ENCODE data around the gene KCNK16. TPM values are rescaled to one million over a fixed set of nuclear protein-coding genes. Genes with fewer than 3 reads are reported as not detected.

Gene KCNK16
- total RNA-seq, 1 experiment from 2014 or later = not detected

DNA sequence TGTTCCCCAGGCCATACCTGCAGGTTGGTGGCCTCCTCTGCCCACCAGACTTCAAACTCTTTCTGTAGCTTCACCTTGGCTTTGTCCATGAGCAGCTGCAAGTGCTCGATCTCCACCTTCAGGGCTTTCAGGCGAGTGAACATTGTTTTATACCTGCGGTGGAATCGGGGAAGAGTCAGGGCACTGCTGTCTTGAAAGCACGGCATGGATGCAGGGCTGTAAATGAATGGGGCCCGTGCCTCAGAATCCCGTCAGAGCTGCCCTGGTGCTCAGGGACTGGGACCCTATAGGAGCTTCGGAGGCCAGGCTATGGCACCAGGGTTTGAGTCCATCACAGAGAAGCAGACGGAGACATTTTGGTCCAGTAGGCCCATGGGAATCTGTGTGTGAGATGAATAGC lies 37.9 kb upstream of the KCNK16 start:
- no peaks in the 10 kb centered on the region; the same call in 1 of the 2 replicates for H3K27me3 ChIP-seq (ENCODE audit: control insufficient read depth, insufficient read depth, low read length)
- no peak for TF ChIP-seq SIN3A (IDR thresholded peaks at IDR 0.05; ENCODE audit: borderline replicate concordance, insufficient read depth, low read depth, low read length)
- intact Hi-C loops (cut with micrococcal nuclease; ENCODE audit: unreplicated experiment) (loop anchor here (5.0 kb wide), 1 partner anchor 537 kb away; no protein-coding TSS in a partner anchor), in situ Hi-C loops (cut with HindIII; ENCODE audit: low pct_unique_long_range_greater_than_20kb, low sequenced_read_pairs) (no loop called here)
- ATAC-seq (no peak), DNase-seq (ENCODE audit: low read depth, low spot score) (no peak)
- no peaks in the 10 kb centered on the region for H3K4me1 ChIP-seq (ENCODE audit: control insufficient read depth, insufficient read depth, low read length)
- no peaks in the 10 kb centered on the region for H3K9me3 ChIP-seq (ENCODE audit: control insufficient read depth, insufficient read depth, low read depth, low read length)
- H3K27ac ChIP-seq (ENCODE audit: low read length) = no peak overlapping the region
- ChIA-PET POLR2A (no interaction called here), CTCF (no interaction called here)
- no peaks in the 10 kb centered on the region for H3K36me3 ChIP-seq (ENCODE audit: control insufficient read depth, insufficient read depth, low read length)
- H3K4me3 ChIP-seq (ENCODE audit: low read depth in 2 of 2, low read length in 2 of 2) = no peak overlapping the region
- BruUV-seq (replicated peaks) = no TSS peak

DNA sequence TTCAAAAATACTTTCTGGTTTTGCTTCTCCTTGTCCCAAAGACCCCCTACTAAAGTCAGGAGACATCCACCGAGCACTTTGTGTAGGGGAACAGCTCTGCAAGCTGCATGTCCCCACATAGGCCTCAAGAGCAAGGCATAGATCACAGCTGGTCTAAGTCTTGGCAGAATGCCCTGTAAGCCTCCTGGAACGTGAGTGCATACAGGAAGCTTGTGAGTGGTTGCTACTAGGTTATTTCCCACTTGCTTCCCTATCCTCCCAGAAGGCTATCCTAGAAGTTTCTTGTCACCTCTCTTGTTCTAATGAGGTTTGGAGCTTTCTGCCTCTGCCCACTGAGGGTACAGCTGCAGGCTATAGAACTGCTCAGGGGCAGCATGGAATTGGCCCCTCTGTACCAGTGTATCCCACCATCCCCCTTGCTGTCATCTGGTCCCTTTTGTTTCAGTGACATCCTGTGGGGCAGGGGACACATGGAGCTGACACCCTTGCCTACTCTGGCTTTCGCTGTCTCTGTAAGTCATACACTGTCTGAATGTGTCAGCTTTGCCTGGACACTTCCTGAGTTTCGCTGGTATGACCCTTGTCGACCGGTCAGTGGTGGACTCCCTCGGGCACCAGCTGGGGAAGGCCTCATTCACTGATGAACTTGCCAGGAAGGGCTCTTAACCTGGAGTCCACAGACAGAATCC lies 35.6 kb upstream of the KCNK16 start:
- BruUV-seq (replicated peaks) = no TSS peak
- H3K4me1 ChIP-seq (ENCODE audit: control insufficient read depth, insufficient read depth, low read length) = no peaks in the 10 kb centered on the region
- no peak overlapping the region for H3K27ac ChIP-seq (ENCODE audit: low read length)
- no peaks in the 10 kb centered on the region for H3K27me3 ChIP-seq (ENCODE audit: control insufficient read depth, insufficient read depth, low read length)
- POLR2A ChIA-PET = no interaction called here
- in situ Hi-C loops (cut with HindIII; ENCODE audit: low pct_unique_long_range_greater_than_20kb, low sequenced_read_pairs) (no loop called here), intact Hi-C loops (cut with micrococcal nuclease; ENCODE audit: unreplicated experiment) (no loop called here)
- no peak overlapping the region for H3K4me3 ChIP-seq (ENCODE audit: low read depth in 2 of 2, low read length in 2 of 2)
- H3K9me3 ChIP-seq (ENCODE audit: control insufficient read depth, insufficient read depth, low read depth, low read length) = no peaks in the 10 kb centered on the region
- H3K36me3 ChIP-seq (ENCODE audit: control insufficient read depth, insufficient read depth, low read length) = no peaks in the 10 kb centered on the region
- TF ChIP-seq TCF7L2 (IDR thresholded peaks at IDR 0.05; ENCODE audit: low read depth, low read length) (no peak), SIN3A (IDR thresholded peaks at IDR 0.05; ENCODE audit: borderline replicate concordance, insufficient read depth, low read depth, low read length) (no peak), POLR2AphosphoS5 (IDR thresholded peaks at IDR 0.05; ENCODE audit: low read depth, low read length) (no peak)
- TF ChIP-seq, protein P1, sequence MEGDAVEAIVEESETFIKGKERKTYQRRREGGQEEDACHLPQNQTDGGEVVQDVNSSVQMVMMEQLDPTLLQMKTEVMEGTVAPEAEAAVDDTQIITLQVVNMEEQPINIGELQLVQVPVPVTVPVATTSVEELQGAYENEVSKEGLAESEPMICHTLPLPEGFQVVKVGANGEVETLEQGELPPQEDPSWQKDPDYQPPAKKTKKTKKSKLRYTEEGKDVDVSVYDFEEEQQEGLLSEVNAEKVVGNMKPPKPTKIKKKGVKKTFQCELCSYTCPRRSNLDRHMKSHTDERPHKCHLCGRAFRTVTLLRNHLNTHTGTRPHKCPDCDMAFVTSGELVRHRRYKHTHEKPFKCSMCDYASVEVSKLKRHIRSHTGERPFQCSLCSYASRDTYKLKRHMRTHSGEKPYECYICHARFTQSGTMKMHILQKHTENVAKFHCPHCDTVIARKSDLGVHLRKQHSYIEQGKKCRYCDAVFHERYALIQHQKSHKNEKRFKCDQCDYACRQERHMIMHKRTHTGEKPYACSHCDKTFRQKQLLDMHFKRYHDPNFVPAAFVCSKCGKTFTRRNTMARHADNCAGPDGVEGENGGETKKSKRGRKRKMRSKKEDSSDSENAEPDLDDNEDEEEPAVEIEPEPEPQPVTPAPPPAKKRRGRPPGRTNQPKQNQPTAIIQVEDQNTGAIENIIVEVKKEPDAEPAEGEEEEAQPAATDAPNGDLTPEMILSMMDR (IDR thresholded peaks at IDR 0.05) = no peak
- TF ChIP-seq, protein P2, sequence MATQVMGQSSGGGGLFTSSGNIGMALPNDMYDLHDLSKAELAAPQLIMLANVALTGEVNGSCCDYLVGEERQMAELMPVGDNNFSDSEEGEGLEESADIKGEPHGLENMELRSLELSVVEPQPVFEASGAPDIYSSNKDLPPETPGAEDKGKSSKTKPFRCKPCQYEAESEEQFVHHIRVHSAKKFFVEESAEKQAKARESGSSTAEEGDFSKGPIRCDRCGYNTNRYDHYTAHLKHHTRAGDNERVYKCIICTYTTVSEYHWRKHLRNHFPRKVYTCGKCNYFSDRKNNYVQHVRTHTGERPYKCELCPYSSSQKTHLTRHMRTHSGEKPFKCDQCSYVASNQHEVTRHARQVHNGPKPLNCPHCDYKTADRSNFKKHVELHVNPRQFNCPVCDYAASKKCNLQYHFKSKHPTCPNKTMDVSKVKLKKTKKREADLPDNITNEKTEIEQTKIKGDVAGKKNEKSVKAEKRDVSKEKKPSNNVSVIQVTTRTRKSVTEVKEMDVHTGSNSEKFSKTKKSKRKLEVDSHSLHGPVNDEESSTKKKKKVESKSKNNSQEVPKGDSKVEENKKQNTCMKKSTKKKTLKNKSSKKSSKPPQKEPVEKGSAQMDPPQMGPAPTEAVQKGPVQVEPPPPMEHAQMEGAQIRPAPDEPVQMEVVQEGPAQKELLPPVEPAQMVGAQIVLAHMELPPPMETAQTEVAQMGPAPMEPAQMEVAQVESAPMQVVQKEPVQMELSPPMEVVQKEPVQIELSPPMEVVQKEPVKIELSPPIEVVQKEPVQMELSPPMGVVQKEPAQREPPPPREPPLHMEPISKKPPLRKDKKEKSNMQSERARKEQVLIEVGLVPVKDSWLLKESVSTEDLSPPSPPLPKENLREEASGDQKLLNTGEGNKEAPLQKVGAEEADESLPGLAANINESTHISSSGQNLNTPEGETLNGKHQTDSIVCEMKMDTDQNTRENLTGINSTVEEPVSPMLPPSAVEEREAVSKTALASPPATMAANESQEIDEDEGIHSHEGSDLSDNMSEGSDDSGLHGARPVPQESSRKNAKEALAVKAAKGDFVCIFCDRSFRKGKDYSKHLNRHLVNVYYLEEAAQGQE (IDR thresholded peaks at IDR 0.05; ENCODE audit: insufficient read depth in 1 of 2, low read depth in 2 of 2, low read length in 1 of 2) = no peak
- DNase-seq (ENCODE audit: low read depth, low spot score) = no peak
- ATAC-seq = no peak
- CTCF ChIA-PET = no interaction called here

DNA sequence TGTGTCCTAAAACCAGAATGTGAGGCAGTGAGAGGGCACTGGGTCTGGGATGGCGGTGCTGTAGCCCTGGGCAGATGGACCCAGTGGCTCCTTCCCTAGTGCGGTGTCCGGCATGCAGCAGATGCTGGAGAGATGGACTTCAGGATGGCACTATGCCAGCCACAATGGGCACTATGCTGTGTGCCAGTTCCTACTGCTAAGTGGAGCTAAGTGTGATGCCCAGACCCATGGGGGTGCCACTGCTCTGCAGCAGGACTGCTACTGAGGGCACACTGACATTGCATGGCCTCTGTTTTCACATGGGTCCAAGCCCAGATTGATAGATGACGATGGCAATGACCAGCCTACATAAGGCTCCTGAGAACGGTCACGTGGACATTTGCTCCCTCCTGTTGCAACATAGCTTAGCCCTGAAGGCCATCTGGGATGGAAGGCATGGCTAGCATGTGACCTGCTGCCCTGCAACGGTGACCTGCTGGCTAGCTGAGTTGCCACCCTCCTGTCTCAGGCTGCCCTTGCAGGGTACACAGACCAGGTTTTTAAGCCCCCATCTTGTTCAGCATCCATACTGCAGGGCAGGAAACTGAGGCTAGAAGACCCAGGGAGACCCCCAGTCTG lies 31.3 kb upstream of the KCNK16 start:
- ATAC-seq (no peak), DNase-seq (ENCODE audit: low read depth, low spot score) (no peak)
- Histone ChIP-seq H3K4me3 (ENCODE audit: low read depth in 2 of 2, low read length in 2 of 2) (no peak overlapping the region), H3K36me3 (ENCODE audit: control insufficient read depth, insufficient read depth, low read length) (no peaks in the 10 kb centered on the region), H3K27me3 (ENCODE audit: control insufficient read depth, insufficient read depth, low read length) (no peaks in the 10 kb centered on the region), H3K27ac (ENCODE audit: low read length) (no peak overlapping the region), H3K9me3 (ENCODE audit: control insufficient read depth, insufficient read depth, low read depth, low read length) (no peaks in the 10 kb centered on the region), H3K4me1 (ENCODE audit: control insufficient read depth, insufficient read depth, low read length) (no peaks in the 10 kb centered on the region)
- intact Hi-C loops (cut with micrococcal nuclease; ENCODE audit: unreplicated experiment) = no loop called here
- POLR2A ChIA-PET = no interaction called here
- CTCF ChIA-PET = interaction anchor here (0.6 kb wide), 1 partner anchor 836 kb away, joined by 3 read pairs; no protein-coding TSS in a partner anchor
- no peak for TF ChIP-seq SIN3A (IDR thresholded peaks at IDR 0.05; ENCODE audit: borderline replicate concordance, insufficient read depth, low read depth, low read length)
- in situ Hi-C loops (cut with HindIII; ENCODE audit: low pct_unique_long_range_greater_than_20kb, low sequenced_read_pairs) = no loop called here
- no TSS peak for BruUV-seq (replicated peaks)
